ENCODE data around the gene UNC93A. TPM values are rescaled to one million over a fixed set of nuclear protein-coding genes. Genes with fewer than 3 reads are reported as not detected.

The UNC93A gene
- total RNA-seq, 4 donors from 2014 or later = not detected

- no peak for TF ChIP-seq CTCF (IDR thresholded peaks at IDR 0.05; ENCODE audit: low read depth)
These were observed 40.5 kb downstream of the UNC93A start for GRCh38 chr6:167331565-167331964.

- no peak for TF ChIP-seq CTCF (IDR thresholded peaks at IDR 0.05; ENCODE audit: low read depth)
These were observed 45.9 kb downstream of the UNC93A start for GRCh38 chr6:167336844-167337630.

GRCh38 chr6:167337675-167338449 is 46.7 kb downstream of the UNC93A start:
- no peak for TF ChIP-seq CTCF (IDR thresholded peaks at IDR 0.05; ENCODE audit: low read depth)

- TF ChIP-seq CTCF (IDR thresholded peaks at IDR 0.05; ENCODE audit: low read depth) = no peak
These were observed 47.5 kb downstream of the UNC93A start for GRCh38 chr6:167338541-167339117.

GRCh38 chr6:167341038-167341583 is 50.0 kb downstream of the UNC93A start:
- TF ChIP-seq CTCF (IDR thresholded peaks at IDR 0.05; ENCODE audit: low read depth) = no peak

GRCh38 chr6:167341665-167342655 is 50.8 kb downstream of the UNC93A start:
- no peak for TF ChIP-seq CTCF (IDR thresholded peaks at IDR 0.05; ENCODE audit: low read depth)

Measured in subcutaneous adipose tissue (tissue), 4 donors.